ENCODE measurements around the gene ZNF710. TPM values are rescaled to one million over a fixed set of nuclear protein-coding genes. Genes with fewer than 3 reads are reported as not detected.

Gene ZNF710
- total and polyA plus RNA-seq, 2 of the 4 experiments (the other 2 are of a cell fraction), result 7.6 to 8.2 TPM

- H3K9ac ChIP-seq (ENCODE audit: low read depth, low read length), result no peak overlapping the region
- H2BK5ac ChIP-seq (ENCODE audit: low read depth, low read length, poor library complexity, severe bottlenecking), result no peak overlapping the region
- no peaks in the 10 kb centered on the region for H3K9me3 ChIP-seq (ENCODE audit: control insufficient read depth, insufficient read depth, low read length)
- in situ Hi-C loops (cut with MboI; ENCODE audit: low sequenced_read_pairs) (no loop called here), dilution Hi-C loops (cut with HindIII; ENCODE audit: low sequenced_read_pairs, unreplicated experiment) (no loop called here), intact Hi-C loops (cut with micrococcal nuclease) (no loop called here)
- no peak overlapping the region for H4K5ac ChIP-seq (ENCODE audit: low read depth, low read length)
- H3K27ac ChIP-seq (ENCODE audit: insufficient read depth, low read length), result no peak overlapping the region
- no peaks in the 10 kb centered on the region for H3K27me3 ChIP-seq (ENCODE audit: control insufficient read depth, insufficient read depth, low read length)
- no peak overlapping the region for H2AK9ac ChIP-seq (replicated peaks; ENCODE audit: low read depth, low read length, poor library complexity)
- no peak overlapping the region for H4K8ac ChIP-seq (ENCODE audit: low read depth in 2 of 2, low read length in 2 of 2)
- H3K4ac ChIP-seq (ENCODE audit: low read depth, low read length), result no peak overlapping the region
- no CpG with 5 or more reads among the region's 3 CpGs for WGBS, 2 experiments (ENCODE audit: extremely low coverage in 2 of 2, insufficient read length in 1 of 2)
- H2BK20ac ChIP-seq (ENCODE audit: low read depth, low read length), result no peak overlapping the region
- H2AFZ ChIP-seq (replicated peaks; ENCODE audit: low read length, poor library complexity), result no peak overlapping the region
- H4K91ac ChIP-seq (ENCODE audit: insufficient read depth, low read depth, low read length), result no peak overlapping the region
- 0 out of 2 replicates have a peak, but pooled peaks have one; percentile 8 for TF ChIP-seq CEBPB (IDR thresholded peaks at IDR 0.05; ENCODE audit: low read depth, low read length)
- no peak for TF ChIP-seq FOS (IDR thresholded peaks at IDR 0.05; ENCODE audit: low read depth, low read length)
- H4K20me1 ChIP-seq (ENCODE audit: insufficient read depth, low read length), result peaks cover 7% of the 10 kb centered on the region
- H3K79me1 ChIP-seq (ENCODE audit: low read depth in 1 of 2, low read length in 2 of 2), result peaks cover 36 to 70% of the 10 kb centered on the region in 2 experiments
- H3K23ac ChIP-seq (ENCODE audit: low read depth, low read length), result no peak overlapping the region
- no peak overlapping the region for H3K18ac ChIP-seq (ENCODE audit: low read depth, low read length)
- 0 out of 3 replicates have a peak overlapping the region, but pooled peaks have one; percentile 14 for H2BK15ac ChIP-seq (ENCODE audit: low read depth, low read length)
- H3K9me1 ChIP-seq (ENCODE audit: insufficient read depth, low read length), result peaks cover 33% of the 10 kb centered on the region
- no peak overlapping the region for H3K14ac ChIP-seq (replicated peaks; ENCODE audit: low read depth, low read length)
- peaks cover 30% of the 10 kb centered on the region for H3K4me1 ChIP-seq (ENCODE audit: control insufficient read depth, insufficient read depth, low read length)
- ChIA-PET POLR2A (ENCODE audit: unreplicated experiment) (no interaction called here), CTCF (no interaction called here)
- H3K36me3 ChIP-seq (ENCODE audit: control insufficient read depth, insufficient read depth, low read length), result no peaks in the 10 kb centered on the region
- ATAC-seq (ENCODE audit: low read depth) (no peak), DNase-seq (no peak)
- no peak overlapping the region for H3K4me3 ChIP-seq (ENCODE audit: insufficient read depth, low read depth, low read length)
- H2AK5ac ChIP-seq (ENCODE audit: low read depth, low read length), result 0 out of 2 replicates have a peak overlapping the region, but pooled peaks have one; percentile 79
- no peak overlapping the region for H3K56ac ChIP-seq (ENCODE audit: extremely low read depth, insufficient read depth, low read length)
- peak overlapping the region; percentile 9 for H2BK120ac ChIP-seq (ENCODE audit: low read depth, low read length)
- H3K4me2 ChIP-seq (ENCODE audit: low read depth, low read length), result no peak overlapping the region
- no TSS peak for BruUV-seq (replicated peaks)
Observed at GRCh38 chr15:90038632-90039095, 37.5 kb downstream of the ZNF710 start.
